Measurements from ENCODE around the gene NXNL1.
"Not testable (repeated sequence)": the region's sequence is repeated elsewhere in the genome, so short reads cannot be mapped to it uniquely, and the experiment has no call there.

The NXNL1 gene

DNA sequence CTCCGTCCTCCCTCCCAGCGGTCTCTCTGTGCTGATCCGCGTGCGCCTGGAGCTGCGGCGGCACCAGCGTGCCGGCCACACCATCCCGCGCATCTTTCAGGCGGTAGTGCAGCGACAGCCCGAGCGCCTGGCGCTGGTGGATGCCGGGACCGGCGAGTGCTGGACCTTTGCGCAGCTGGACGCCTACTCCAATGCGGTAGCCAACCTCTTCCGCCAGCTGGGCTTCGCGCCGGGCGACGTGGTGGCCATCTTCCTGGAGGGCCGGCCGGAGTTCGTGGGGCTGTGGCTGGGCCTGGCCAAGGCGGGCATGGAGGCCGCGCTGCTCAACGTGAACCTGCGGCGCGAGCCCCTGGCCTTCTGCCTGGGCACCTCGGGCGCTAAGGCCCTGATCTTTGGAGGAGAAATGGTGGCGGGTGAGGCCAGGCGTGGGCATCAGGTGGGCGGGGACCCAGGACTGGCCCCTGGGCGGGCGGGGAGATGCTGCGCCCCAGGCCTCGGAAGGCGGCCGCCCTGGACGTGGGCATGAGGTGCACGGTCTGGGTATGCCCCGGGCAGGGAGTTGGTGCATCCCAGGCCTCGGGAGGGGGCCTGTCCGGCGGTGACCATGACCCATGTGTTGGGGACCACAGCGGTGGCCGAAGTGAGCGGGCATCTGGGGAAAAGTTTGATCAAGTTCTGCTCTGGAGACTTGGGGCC lies 26.0 kb upstream of the NXNL1 start:
- no peak for DNase-seq

- DNase-seq: no peak
Measured at GRCh38 chr19:17484520-17485185, 23.9 kb upstream of the NXNL1 start.

GRCh38 chr19:17483605-17484002 lies 22.9 kb upstream of the NXNL1 start:
- DNase-seq: no peak

DNA sequence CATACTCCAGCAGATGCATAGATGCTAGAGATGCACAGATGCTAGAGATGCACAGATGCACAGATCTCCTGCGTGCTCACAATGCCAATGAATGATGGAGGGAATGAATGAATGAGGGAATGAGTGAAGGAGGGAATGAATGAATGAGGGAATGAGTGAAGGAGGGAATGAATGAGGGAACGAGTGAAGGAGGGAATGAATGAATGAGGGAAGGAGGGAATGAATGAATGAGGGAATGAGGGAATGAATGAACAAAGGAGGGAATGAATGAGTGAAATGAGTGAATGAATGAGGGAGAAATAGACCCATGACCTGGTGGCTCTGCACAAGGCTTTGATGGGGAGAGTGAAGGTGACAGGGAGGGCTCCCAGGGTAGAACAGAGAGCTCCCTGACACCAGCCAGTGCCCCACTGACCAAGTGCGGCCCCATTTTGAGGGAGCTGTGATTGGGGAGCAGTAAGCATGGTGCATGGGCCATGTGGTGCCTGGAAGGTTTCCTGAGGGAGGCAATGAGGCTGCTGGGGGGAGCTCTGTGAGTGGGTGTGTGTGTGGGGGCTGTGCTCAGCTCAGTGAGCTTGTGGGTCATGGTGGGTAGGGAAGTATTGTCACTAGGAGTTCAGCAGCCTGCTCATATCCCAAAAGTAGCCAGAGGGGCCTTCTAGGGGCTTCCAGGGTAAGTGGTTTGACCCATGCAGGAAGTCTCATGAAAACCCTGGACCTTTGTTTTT lies 22.3 kb upstream of the NXNL1 start:
- DNase-seq: no peak

DNA sequence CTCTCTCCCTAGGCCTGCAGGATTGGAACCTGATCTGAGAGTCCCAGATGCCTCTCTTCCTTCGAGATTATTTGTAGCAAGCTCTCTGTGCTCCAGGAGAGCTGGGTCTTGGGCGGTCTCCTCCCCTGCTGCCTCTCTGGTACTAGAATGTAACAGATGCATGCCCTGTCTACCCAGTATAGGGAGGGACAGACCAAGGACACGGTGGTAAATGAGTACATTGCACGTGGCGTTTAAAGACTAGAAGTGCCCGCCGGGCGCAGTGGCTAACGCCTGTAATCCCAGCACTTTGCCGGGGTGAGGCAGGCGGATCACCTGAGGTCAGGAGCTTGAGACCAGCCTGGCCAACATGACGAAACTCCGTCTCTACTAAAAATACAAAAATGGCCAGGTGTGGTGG lies 21.3 kb upstream of the NXNL1 start:
- no peak for DNase-seq

DNA sequence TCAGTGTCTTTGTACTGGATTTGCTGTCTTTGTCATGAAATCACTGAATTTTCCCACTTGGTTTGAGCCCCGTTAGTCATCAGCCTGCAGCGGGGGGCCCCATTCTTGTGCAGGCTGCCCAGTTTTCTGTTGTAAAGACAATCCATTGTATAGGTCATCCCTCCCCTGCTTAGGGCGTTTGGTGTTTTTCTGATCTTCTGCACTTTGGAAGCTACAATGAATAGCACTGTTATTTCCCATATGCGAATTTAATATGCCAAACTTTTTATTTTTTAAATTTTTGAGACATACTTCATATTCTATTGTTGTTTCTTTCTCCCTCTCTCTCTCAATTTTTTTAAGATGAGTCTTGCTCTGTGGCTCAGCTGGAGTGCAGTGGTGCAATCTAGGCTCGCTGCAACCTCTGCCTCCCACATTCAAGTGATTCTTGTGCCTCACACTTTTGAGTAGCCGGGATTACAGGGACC lies 18.6 kb upstream of the NXNL1 start:
- DNase-seq: no peak

DNA sequence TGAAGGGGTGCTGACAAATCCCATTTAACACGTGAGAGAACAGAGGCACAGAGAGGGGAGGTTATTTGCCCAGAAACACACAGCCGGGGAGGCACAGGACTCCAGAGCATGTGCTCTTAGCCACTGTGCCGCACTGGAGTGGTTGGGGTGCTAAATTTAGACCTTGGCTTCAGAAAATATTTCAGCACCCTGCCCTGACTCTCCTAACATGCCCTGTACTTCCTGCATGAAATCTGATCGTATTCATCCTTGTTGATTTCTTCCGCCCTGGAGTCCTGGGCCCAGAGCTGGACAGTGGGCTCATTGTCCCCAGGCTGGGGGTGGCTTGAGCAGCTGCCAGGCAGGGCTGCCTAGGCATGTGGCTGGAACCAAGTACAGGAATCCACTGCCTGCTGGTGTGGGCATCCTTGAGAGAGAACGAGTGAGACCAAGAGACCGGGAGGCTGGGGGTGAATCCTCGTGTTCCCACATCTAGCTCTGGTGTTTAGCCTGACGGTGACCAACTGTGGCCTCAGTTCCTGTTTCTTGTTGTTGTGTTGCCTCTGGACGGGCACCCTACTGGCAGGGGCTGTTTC lies 14.9 kb upstream of the NXNL1 start:
- DNase-seq: no peak

- not testable (repeated sequence) for DNase-seq
Measured at GRCh38 chr19:17475011-17475540, 14.3 kb upstream of the NXNL1 start.

DNA sequence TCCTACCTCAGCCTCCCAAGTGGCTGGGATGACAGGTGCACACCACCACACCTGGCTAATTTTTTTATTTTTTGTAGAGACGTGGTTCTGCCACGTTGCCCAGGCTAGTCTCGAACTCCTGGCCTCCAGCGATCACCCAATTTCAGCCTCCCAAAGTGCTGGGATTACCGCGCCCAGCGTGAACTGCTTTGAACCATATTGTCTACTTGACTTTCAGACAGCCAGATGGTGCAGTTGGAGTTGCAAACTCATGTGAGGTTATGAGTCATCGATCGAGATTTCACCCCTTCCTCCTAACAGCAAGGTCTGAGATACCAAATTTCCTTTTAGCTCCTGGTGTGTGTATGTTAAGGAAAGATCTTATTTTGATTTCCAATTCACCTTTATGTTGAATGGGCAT lies 12.3 kb upstream of the NXNL1 start:
- DNase-seq: no peak

GRCh38 chr19:17471410-17472125 lies 10.8 kb upstream of the NXNL1 start:
- no peak for DNase-seq

DNA sequence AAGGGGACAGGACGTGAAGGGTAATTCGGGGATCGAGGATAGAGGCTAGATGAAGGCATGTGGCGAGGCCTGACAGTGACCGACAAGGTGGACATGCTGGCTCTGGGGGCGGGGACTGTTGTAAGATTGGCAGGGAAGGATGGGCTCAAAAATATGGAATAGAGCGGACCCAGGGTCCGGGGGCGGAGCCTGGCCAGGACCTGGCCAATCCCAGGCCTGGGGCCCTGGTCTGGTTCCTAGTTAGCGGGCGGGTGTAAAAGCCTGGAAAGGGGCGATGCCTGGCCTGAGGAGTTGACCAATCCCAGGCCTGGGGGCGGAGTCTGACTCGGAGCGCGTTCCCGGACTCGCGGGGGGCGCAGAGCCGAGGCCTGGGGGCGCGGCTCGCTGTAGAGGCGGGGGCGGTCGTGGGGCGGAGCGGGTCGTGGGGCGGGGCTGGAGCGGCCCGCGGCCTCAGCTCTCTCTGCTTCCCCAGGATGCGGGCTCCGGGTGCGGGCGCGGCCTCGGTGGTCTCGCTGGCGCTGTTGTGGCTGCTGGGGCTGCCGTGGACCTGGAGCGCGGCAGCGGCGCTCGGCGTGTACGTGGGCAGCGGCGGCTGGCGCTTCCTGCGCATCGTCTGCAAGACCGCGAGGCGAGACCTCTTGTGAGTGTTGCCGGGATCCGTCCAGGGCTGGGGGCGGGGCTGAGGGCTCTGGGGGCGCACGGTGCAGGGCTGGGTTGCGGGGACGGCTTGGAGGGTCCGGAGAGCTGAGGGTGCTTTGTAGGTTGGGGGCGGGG lies 9.5 kb upstream of the NXNL1 start, which contains the start of gene SLC27A1:
TSS of gene SLC27A1 (plus strand) at position 457 of the 774 bp plus-strand sequence. CDS start at position 474, 17 bp downstream.
- peak; percentile 97 for DNase-seq

DNA sequence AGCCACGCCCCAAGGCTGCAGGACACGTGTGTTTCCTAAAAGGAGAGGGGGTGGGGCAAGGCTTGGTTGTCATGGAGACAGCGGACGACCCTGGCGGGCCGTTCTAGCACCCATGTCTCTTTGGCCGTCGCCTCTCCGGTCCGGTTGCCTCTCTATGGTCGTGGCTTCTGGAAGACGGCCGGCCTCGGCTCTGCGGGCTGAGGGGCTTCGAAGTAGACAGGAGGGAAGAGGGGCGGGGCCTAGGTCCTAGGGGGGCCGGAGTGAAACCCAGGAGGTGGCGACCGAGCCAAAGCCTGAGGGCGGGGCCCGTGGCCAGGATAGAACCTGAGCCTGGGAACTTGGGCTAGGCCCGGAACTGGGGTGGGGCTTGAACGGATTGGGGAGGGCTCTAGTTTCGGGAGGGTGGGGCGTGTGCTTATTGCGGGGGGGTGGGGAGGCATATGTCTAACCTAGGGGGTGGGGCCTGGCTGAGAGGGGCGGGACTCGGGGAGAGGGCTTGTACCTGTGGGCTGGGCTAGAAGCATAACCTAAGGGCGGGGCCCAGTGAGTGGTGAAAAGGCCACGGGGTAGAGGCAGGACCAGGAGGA lies 8.8 kb upstream of the NXNL1 start:
- peak; percentile 90 for DNase-seq

GRCh38 chr19:17469092-17469480 lies 8.4 kb upstream of the NXNL1 start:
- no peak for DNase-seq

- DNase-seq: no peak
Measured at GRCh38 chr19:17468302-17469091, 7.8 kb upstream of the NXNL1 start.

- no peak for DNase-seq
Measured at GRCh38 chr19:17467471-17468301, 7.0 kb upstream of the NXNL1 start.

DNA sequence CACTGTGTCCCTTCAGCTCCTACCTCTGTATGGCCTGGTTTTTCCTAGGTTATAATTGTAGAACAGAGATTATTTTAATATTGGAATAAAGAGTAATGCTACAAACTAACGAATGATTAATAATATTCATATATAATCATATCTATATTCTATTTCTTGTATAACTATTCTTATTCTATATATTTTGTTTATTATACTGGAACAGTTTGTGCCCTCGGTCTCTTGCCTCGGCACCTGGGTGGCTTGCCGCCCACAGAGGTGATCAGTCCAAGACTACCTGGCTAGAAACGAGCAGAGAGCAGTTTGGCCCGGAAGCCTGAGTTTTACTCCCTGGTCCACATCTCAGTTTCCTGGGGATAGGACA lies 5.7 kb upstream of the NXNL1 start:
- DNase-seq: no peak

- no peak for DNase-seq
Measured at GRCh38 chr19:17458970-17459369, 1.8 kb downstream of the NXNL1 start.

- no peak for DNase-seq
Measured at GRCh38 chr19:17457616-17458015, 3.1 kb downstream of the NXNL1 start.

GRCh38 chr19:17456127-17456526 lies 4.6 kb downstream of the NXNL1 start:
- no peak for DNase-seq
